Keratinocyte (primary cell): Measurements from ENCODE around the gene GABRG1.

Experiments
- CTCF ChIP-seq, 3 experiments: IDR thresholded peaks in 1 of 3; conservative IDR thresholded peaks in 1 of 3; optimal IDR thresholded peaks in 1 of 3; 2 replicates in 2 of 3; 3 replicates in 1 of 3; pipeline versions ENCODE3 to v1.5.1; 2011; ENCODE audit warnings: low read length in 3 of 3, mild to moderate bottlenecking in 3 of 3, moderate library complexity in 2 of 3, control low read depth in 1 of 3, inconsistent platforms in 1 of 3; ENCODE audit not compliant: insufficient read depth in 2 of 3; ENCODE audit errors: extremely low read depth in 1 of 3
- EZH2 ChIP-seq: IDR thresholded peaks from one replicate; pipeline ENCODE4 v1.6.1; 2012; ENCODE audit warnings: inconsistent platforms, mild to moderate bottlenecking, low read length, moderate library complexity

- TF ChIP-seq CTCF (optimal IDR thresholded peaks at IDR 0.05 in 1 of 3, IDR thresholded peaks at IDR 0.05 in 1 of 3, conservative IDR thresholded peaks at IDR 0.05 in 1 of 3; ENCODE audit: extremely low read depth in 1 of 3, insufficient read depth in 2 of 3, low read length in 3 of 3) (no peak), EZH2 (no peak)
Measured at GRCh38 chr4:45992728-45993127, 131.1 kb downstream of the GABRG1 start.
